Upper lobe of left lung (tissue), 6 donors: ENCODE data around the gene SVOP. TPM values are rescaled to one million over a fixed set of nuclear protein-coding genes. Genes with fewer than 3 reads are reported as not detected.
"Not testable (repeated sequence)": the region's sequence is repeated elsewhere in the genome, so short reads cannot be mapped to it uniquely, and the experiment has no call there.

Experiments
- ATAC-seq, 2 donors: fragments of 200-7000 bp; cut with Tn5 transposase; one replicate each; pipeline ENCODE4 v1.9.1; 2022; ENCODE audit warnings: mild to moderate bottlenecking in 2 of 2, moderate library complexity in 2 of 2; ENCODE audit not compliant: low FRiP score in 2 of 2
- DNase-seq, 2 donors: peaks; one replicate each; pipeline ENCODE4 v3.0.0-alpha.2; 2019 to 2020
- H3K27ac ChIP-seq, 4 donors: fragments of 200-600 bp; sonication (generic); one replicate each; pipeline ENCODE4 v1.5.1; 2016 to 2019
- H3K27me3 ChIP-seq, 4 donors: fragments of 200-600 bp; sonication (generic); one replicate each; pipeline ENCODE4 v1.5.1; 2017 to 2019
- H3K36me3 ChIP-seq, 4 donors: fragments of 200-600 bp; sonication (generic); one replicate each; pipeline ENCODE4 v1.5.1; 2016 to 2019
- H3K4me1 ChIP-seq, 4 donors: fragments of 200-600 bp; sonication (generic); one replicate each; pipeline ENCODE4 v1.5.1; 2018 to 2019
- H3K4me3 ChIP-seq, 4 donors: fragments of 200-600 bp; sonication (generic); one replicate each; pipeline ENCODE4 v1.5.1; 2017 to 2019; ENCODE audit warnings: mild to moderate bottlenecking in 2 of 4, moderate library complexity in 1 of 4
- H3K9me3 ChIP-seq, 4 donors: fragments of 200-600 bp; sonication (generic); one replicate each; pipeline ENCODE4 v1.5.1; 2018 to 2019
- CTCF ChIP-seq, 6 experiments: fragments of 450-650 bp in 4 of 6; fragments of 200-600 bp in 2 of 6; sonication (generic) in 2 of 6; IDR thresholded peaks; one replicate each; pipeline ENCODE4 v1.5.1; 2016 to 2019; ENCODE audit warnings: antibody characterized with exemption in 6 of 6
- EP300 ChIP-seq, 4 donors: sonication (generic); formaldehyde crosslinking; IDR thresholded peaks; one replicate each; pipeline ENCODE4 v1.5.1; 2017; ENCODE audit warnings: antibody characterized with exemption in 4 of 4, control low read depth in 2 of 4
- POLR2A ChIP-seq, 4 donors: fragments of 450-650 bp; IDR thresholded peaks; one replicate each; pipeline ENCODE4 v1.5.1; 2016 to 2017; ENCODE audit warnings: antibody characterized with exemption in 4 of 4, mild to moderate bottlenecking in 2 of 4
- POLR2AphosphoS5 ChIP-seq, 2 donors: sonication (generic); formaldehyde crosslinking; IDR thresholded peaks; one replicate each; pipeline ENCODE4 v1.5.1; 2017; ENCODE audit warnings: antibody characterized with exemption in 2 of 2
- WGBS, 2 donors: methylation state at CpG; one replicate each; pipeline ENCODE4 v1.1.5; 2017 to 2018; 5-methylcytosine and 5-hydroxymethylcytosine counted together
- total RNA-seq, 6 donors: library from RNA; depleted of rRNA in 4 of 6; stranded (reverse); fragments of >200 nt in 4 of 6; gene quantifications; one replicate each; pipeline versions ENCODE4 v1.1.0 to v1.2.1, GENCODE V29; 2016 to 2021
- donor health status: DM: no; HTN: no; CAD: no; lungs with moderate emphysema.
- donor health status: DM: no; HTN: yes; CAD: no; lungs with severe emphysema.

SVOP gene
- total RNA-seq, 6 donors from 2014 or later = not detected

GRCh38 chr12:109004017-109004416 lies 16.9 kb downstream of the SVOP start:
- H3K27ac ChIP-seq = no peak overlapping the region
- no peaks in the 10 kb centered on the region for H3K36me3 ChIP-seq
- no peaks in the 10 kb centered on the region for H3K9me3 ChIP-seq
- no peak overlapping the region for H3K4me3 ChIP-seq
- 71 to 75% methylated on average over 3 of the region's 3 CpGs for WGBS, 2 donors
- no peaks in the 10 kb centered on the region for H3K27me3 ChIP-seq
- ATAC-seq (no peak), DNase-seq (no peak)
- no peaks in the 10 kb centered on the region for H3K4me1 ChIP-seq
- TF ChIP-seq EP300 (IDR thresholded peaks at IDR 0.05) (no peak), POLR2AphosphoS5 (IDR thresholded peaks at IDR 0.05) (no peak), POLR2A (IDR thresholded peaks at IDR 0.05) (no peak), CTCF (IDR thresholded peaks at IDR 0.05) (no peak)

GRCh38 chr12:108996320-108996719 lies 24.5 kb downstream of the SVOP start:
- H3K4me1 ChIP-seq = no peaks in the 10 kb centered on the region
- H3K4me3 ChIP-seq = no peak overlapping the region
- no peaks in the 10 kb centered on the region for H3K27me3 ChIP-seq
- DNase-seq = no peak
- H3K9me3 ChIP-seq = no peaks in the 10 kb centered on the region
- H3K36me3 ChIP-seq = no peaks in the 10 kb centered on the region
- no peak for TF ChIP-seq CTCF (IDR thresholded peaks at IDR 0.05)
- no peak for TF ChIP-seq POLR2AphosphoS5 (IDR thresholded peaks at IDR 0.05)
- TF ChIP-seq EP300 (IDR thresholded peaks at IDR 0.05) = no peak
- TF ChIP-seq POLR2A (IDR thresholded peaks at IDR 0.05) = no peak
- no peak for ATAC-seq
- H3K27ac ChIP-seq = no peak overlapping the region
- WGBS, 2 donors = 78 to 86% methylated on average over 6 of the region's 6 CpGs

GRCh38 chr12:108995370-108995992 lies 25.4 kb downstream of the SVOP start:
- no peaks in the 10 kb centered on the region for H3K9me3 ChIP-seq
- H3K4me1 ChIP-seq = no peaks in the 10 kb centered on the region
- H3K27ac ChIP-seq = no peak overlapping the region
- no peaks in the 10 kb centered on the region for H3K36me3 ChIP-seq
- H3K27me3 ChIP-seq = no peaks in the 10 kb centered on the region
- no peak overlapping the region for H3K4me3 ChIP-seq
- ATAC-seq = no peak
- DNase-seq = no peak
- 89 to 93% methylated on average over 6 of the region's 6 CpGs for WGBS, 2 donors
- TF ChIP-seq EP300 (IDR thresholded peaks at IDR 0.05) = no peak
- TF ChIP-seq CTCF (IDR thresholded peaks at IDR 0.05) = no peak
- no peak for TF ChIP-seq POLR2AphosphoS5 (IDR thresholded peaks at IDR 0.05)
- TF ChIP-seq POLR2A (IDR thresholded peaks at IDR 0.05) = no peak

- 53 to 76% methylated on average over 5 of the region's 5 CpGs for WGBS, 2 donors
- H3K27ac ChIP-seq, H3K4me1 ChIP-seq, DNase-seq, H3K4me3 ChIP-seq, H3K27me3 ChIP-seq, H3K36me3 ChIP-seq, H3K9me3 ChIP-seq, ATAC-seq: not testable (repeated sequence)
These were observed 30.8 kb downstream of the SVOP start for GRCh38 chr12:108990103-108990502.

GRCh38 chr12:108989376-108989775 lies 31.5 kb downstream of the SVOP start:
- no peaks in the 10 kb centered on the region for H3K27me3 ChIP-seq
- H3K4me1 ChIP-seq = no peaks in the 10 kb centered on the region
- 23 to 60% methylated on average over 5 of the region's 5 CpGs for WGBS, 2 donors
- H3K27ac ChIP-seq = no peak overlapping the region
- H3K4me3 ChIP-seq = no peak overlapping the region
- no peak for DNase-seq
- no peaks in the 10 kb centered on the region for H3K36me3 ChIP-seq
- no peak for ATAC-seq
- TF ChIP-seq POLR2A (IDR thresholded peaks at IDR 0.05) (no peak), CTCF (IDR thresholded peaks at IDR 0.05) (no peak), EP300 (IDR thresholded peaks at IDR 0.05) (no peak), POLR2AphosphoS5 (IDR thresholded peaks at IDR 0.05) (no peak)
- no peaks in the 10 kb centered on the region for H3K9me3 ChIP-seq
